Pancreas (tissue), 10 donors: ENCODE measurements around the gene AOPEP. TPM values are rescaled to one million over a fixed set of nuclear protein-coding genes. Genes with fewer than 3 reads are reported as not detected.

Source experiments
- ATAC-seq, 4 donors: fragments of 200-7000 bp; cut with Tn5 transposase; one replicate each; pipeline versions ENCODE4 v1.8.0 to v1.9.1; 2020; ENCODE audit warnings: mild to moderate bottlenecking in 4 of 4, moderate library complexity in 4 of 4
- DNase-seq, 6 donors: peaks; one replicate each; pipeline ENCODE4 v3.0.0-alpha.2; 2020
- FAIRE-seq: peaks from 2 replicates; lab custom pipeline; 2012; peaks lifted over from hg19 to GRCh38; lab: Jason Lieb, UNC
- H3K27ac ChIP-seq, 4 donors: fragments of 200-600 bp; sonication (generic); 1 replicate in 3 of 4; 2 replicates in 1 of 4; pipeline versions ENCODE4 v1.5.0 to v1.8.0; 2020
- H3K27me3 ChIP-seq, 4 donors: fragments of 200-600 bp; one replicate each; pipeline ENCODE4 v1.8.0; 2021
- H3K36me3 ChIP-seq, 3 donors: fragments of 200-600 bp; sonication (generic) in 1 of 3; one replicate each; pipeline versions ENCODE4 v1.5.0 to v1.8.0; 2020 to 2021
- H3K4me1 ChIP-seq, 3 donors: fragments of 200-600 bp; one replicate each; pipeline ENCODE4 v1.8.0; 2021
- H3K4me3 ChIP-seq, 4 donors: fragments of 200-600 bp; sonication (generic) in 2 of 4; one replicate each; pipeline versions ENCODE4 v1.5.0 to v1.8.0; 2020 to 2021
- H3K9me3 ChIP-seq, 4 donors: fragments of 200-600 bp; one replicate each; pipeline ENCODE4 v1.8.0; 2021
- CTCF ChIP-seq, 4 donors: fragments of 200-600 bp; sonication (generic) in 3 of 4; IDR thresholded peaks; one replicate each; pipeline versions ENCODE4 v1.5.0 to v1.8.0; 2021; ENCODE audit warnings: antibody characterized with exemption in 4 of 4
- WGBS, 2 donors: extraction: QIAGEN DNeasy Blood & Tissue Kit; methylation state at CpG; one replicate each; pipeline ENCODE4 v1.1.7; 2013; 5-methylcytosine and 5-hydroxymethylcytosine counted together
- intact Hi-C, 3 donors: fragments of 100-400 bp; cut with DNase I; formaldehyde crosslinking; loops; one replicate each; pipeline versions ENCODE4 v1.11.1 to v1.14.2; 2022
- polyA plus RNA-seq, 2 donors: library from polyadenylated mRNA; stranded (reverse); fragments of 200-250 nt; gene quantifications; one replicate each; pipeline ENCODE4 v1.2.3, GENCODE V29; 2013
- total RNA-seq, 6 donors: library from RNA; stranded (reverse); fragmentation: NEBNext Ultra II Directional in 4 of 6; extraction: Animal tissue kit (Norgen Biotek cat#: 25700) in 4 of 6; gene quantifications; one replicate each; pipeline versions ENCODE4 v1.2.1 to v1.2.4, GENCODE V29; 2021 to 2023
- donor health status: healthy with polysubstance abuse.
- donor health status: DM: no; HTN: no; CAD: no; lungs with moderate emphysema.
- donor health status: DM: no; HTN: no; CAD: no.
- donor health status: control.
- donor health status: control.
- donor health status: Bipolar disorder and iron deficiency.
- donor health status: DM: yes; HTN: yes; CAD: no.
- donor health status: DM: no; HTN: no; CAD: no.
- donor health status: DM: no; HTN: no; CAD: no.
- donor health status: DM: yes; HTN: yes; CAD: no.

Gene AOPEP
- total and polyA plus RNA-seq, 8 donors = 50.5 to 140 (median 76.7) TPM

- H3K36me3 ChIP-seq = no peaks in the 10 kb centered on the region
- no peaks in the 10 kb centered on the region for H3K9me3 ChIP-seq
- intact Hi-C loops = no loop called here
- WGBS, 2 donors = 90 to 98% methylated on average over 1 of the region's 1 CpG
- no peak overlapping the region for H3K27ac ChIP-seq
- H3K4me3 ChIP-seq = no peak overlapping the region
- no peaks in the 10 kb centered on the region for H3K4me1 ChIP-seq
- no peaks in the 10 kb centered on the region for H3K27me3 ChIP-seq
- no peak for ATAC-seq
- FAIRE-seq = no peak
- no peak for DNase-seq
- TF ChIP-seq CTCF (IDR thresholded peaks at IDR 0.05) = no peak
These were observed 86.9 kb downstream of the AOPEP start for GRCh38 chr9:94813379-94813778.

GRCh38 chr9:94817291-94818177 is 91.0 kb downstream of the AOPEP start:
- Histone ChIP-seq H3K9me3 (no peaks in the 10 kb centered on the region), H3K36me3 (no peaks in the 10 kb centered on the region), H3K4me1 (no peaks in the 10 kb centered on the region), H3K27ac (no peak overlapping the region), H3K27me3 (no peaks in the 10 kb centered on the region), H3K4me3 (no peak overlapping the region)
- 77 to 87% methylated on average over 7 of the region's 7 CpGs for WGBS, 2 donors
- DNase-seq (no peak), FAIRE-seq (no peak), ATAC-seq (no peak)
- TF ChIP-seq CTCF (IDR thresholded peaks at IDR 0.05) = no peak
- intact Hi-C loops = no loop called here

- DNase-seq = no peak
- peak in 1 of 4 donors; percentile 48 for ATAC-seq
- H3K4me1 ChIP-seq = no peaks in the 10 kb centered on the region
- 84 to 88% methylated on average over 2 of the region's 2 CpGs for WGBS, 2 donors
- H3K36me3 ChIP-seq = no peaks in the 10 kb centered on the region
- FAIRE-seq = no peak
- H3K27ac ChIP-seq = peak overlapping the region in 1 of 4 donors; percentile 5
- no peak for TF ChIP-seq CTCF (IDR thresholded peaks at IDR 0.05)
- H3K9me3 ChIP-seq = no peaks in the 10 kb centered on the region
- no peaks in the 10 kb centered on the region for H3K27me3 ChIP-seq
- intact Hi-C loops = no loop called here
- H3K4me3 ChIP-seq = no peak overlapping the region
These were observed 91.7 kb downstream of the AOPEP start for GRCh38 chr9:94818178-94818541.

GRCh38 chr9:94819161-94819687 is 92.7 kb downstream of the AOPEP start:
- Histone ChIP-seq H3K4me1 (no peaks in the 10 kb centered on the region), H3K9me3 (no peaks in the 10 kb centered on the region), H3K27me3 (no peaks in the 10 kb centered on the region), H3K4me3 (no peak overlapping the region), H3K27ac (no peak overlapping the region), H3K36me3 (no peaks in the 10 kb centered on the region)
- no peak for DNase-seq
- no peak for TF ChIP-seq CTCF (IDR thresholded peaks at IDR 0.05)
- ATAC-seq = peak in 3 of 4 donors; percentile 32 to 50 (median 40)
- intact Hi-C loops = no loop called here
- 71 to 74% methylated on average over 8 of the region's 8 CpGs for WGBS, 2 donors
- FAIRE-seq = no peak
